H1 (cell line): ENCODE results near the gene NABP2. TPM values are rescaled to one million over a fixed set of nuclear protein-coding genes. Genes with fewer than 3 reads are reported as not detected.

Source experiments
- CTBP2 ChIP-seq: IDR thresholded peaks from 2 replicates; pipeline ENCODE4 v1.7.0; 2011; ENCODE audit warnings: borderline replicate concordance, mild to moderate bottlenecking, moderate library complexity, mixed read lengths, low read length; ENCODE audit not compliant: insufficient read depth, insufficient read length
- polyA plus RNA-seq, 7 experiments: library from polyadenylated mRNA; depleted of rRNA in 3 of 7; stranded (reverse) in 5 of 7; unstranded in 2 of 7; fragments of >200 nt in 5 of 7; fragments of 200-250 nt in 2 of 7; gene quantifications; 1 replicate in 5 of 7; 2 replicates in 1 of 7; 4 replicates in 1 of 7; pipeline versions ENCODE4 v1.2.1 to v1.2.3, GENCODE V29; 2011 to 2013; ENCODE audit warnings: missing spikeins in 2 of 7, mixed read lengths in 2 of 7
- total RNA-seq: library from RNA; stranded (reverse); fragmentation: NEBNext Ultra II Directional; extraction: Animal tissue kit (Norgen Biotek cat#: 25700); gene quantifications from 2 replicates; pipeline ENCODE4 v1.2.1, GENCODE V29; 2021

Gene NABP2
- total and polyA plus RNA-seq, 2 of the 8 experiments (the other 6 are each of a cell fraction or from before 2014, with no cell fraction given) = 58.1 to 67.5 TPM

DNA sequence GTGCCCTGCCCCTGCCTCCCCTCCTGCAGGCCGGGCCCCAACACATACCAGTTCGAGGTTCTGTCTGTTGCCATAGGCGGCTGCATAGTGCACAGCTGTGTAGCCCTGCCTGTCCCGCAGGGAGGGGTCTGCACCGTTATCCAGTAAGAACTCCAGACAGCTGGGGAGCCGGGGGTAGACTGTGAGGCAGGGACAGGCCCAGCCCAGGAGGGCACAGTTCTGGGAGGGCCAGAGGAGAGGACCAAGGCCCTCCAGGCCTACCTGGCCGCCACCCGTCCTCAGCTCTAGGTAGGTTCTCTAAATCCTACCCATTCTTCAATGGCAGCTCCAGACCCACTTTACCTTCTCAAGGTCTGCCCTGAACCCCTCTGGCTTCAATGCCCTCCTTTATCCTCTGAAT is 24.6 kb downstream of the NABP2 start (continued):
- no peak for TF ChIP-seq CTBP2
